B cell (primary cell): ENCODE data around the gene POLR3GL. TPM values are rescaled to one million over a fixed set of nuclear protein-coding genes. Genes with fewer than 3 reads are reported as not detected.

Experiments used
- ATAC-seq: fragments of 200-7000 bp; cut with Tn5 transposase; one replicate; pipeline ENCODE4 v1.10.0; 2021; ENCODE audit warnings: low read depth, mild to moderate bottlenecking, moderate number of reproducible peaks, moderate library complexity
- CTCF ChIA-PET: fragments of 350-600 bp; sonication (Branson Sonifier 250); formaldehyde crosslinking; loops from one replicate; lab custom pipeline; 2021; ENCODE audit warnings: antibody characterized with exemption, inconsistent platforms; lab: Charles Lee
- POLR2A ChIA-PET: fragments of 350-600 bp; sonication (Branson Sonifier 250); formaldehyde crosslinking; loops from one replicate; lab custom pipeline; 2021; ENCODE audit warnings: antibody characterized with exemption; lab: Charles Lee
- DNase-seq: peaks from one replicate; pipeline ENCODE4 v3.0.0; 2013
- H2AFZ ChIP-seq: 2 replicates; pipeline ENCODE4 v1.6.1; 2012; ENCODE audit warnings: mild to moderate bottlenecking, low read depth, low read length; ENCODE audit not compliant: insufficient read depth, poor library complexity, severe bottlenecking
- H3K27ac ChIP-seq, 2 donors: 1 replicate in 1 of 2; 2 replicates in 1 of 2; pipeline ENCODE4 v1.5.1; 2012 to 2013; ENCODE audit warnings: low read length in 2 of 2, mild to moderate bottlenecking in 2 of 2, moderate library complexity in 1 of 2
- H3K27me3 ChIP-seq, 4 experiments: fragments of 200-600 bp in 1 of 4; sonication (generic) in 1 of 4; replicated peaks in 1 of 4; 1 replicate in 2 of 4; 2 replicates in 2 of 4; pipeline versions ENCODE4 v1.6.1 to v1.7.0; 2013 to 2016; ENCODE audit warnings: low read length in 3 of 4, mild to moderate bottlenecking in 2 of 4, mixed read lengths in 1 of 4, moderate library complexity in 1 of 4; ENCODE audit not compliant: insufficient read depth in 4 of 4, control insufficient read depth in 3 of 4; ENCODE audit errors: control extremely low read depth in 1 of 4
- H3K36me3 ChIP-seq, 2 experiments: replicated peaks in 1 of 2; 1 replicate in 1 of 2; 2 replicates in 1 of 2; pipeline versions ENCODE4 v1.6.1 to v1.7.1; 2013; ENCODE audit warnings: low read length in 1 of 2; ENCODE audit not compliant: insufficient read depth in 2 of 2, control insufficient read depth in 1 of 2; ENCODE audit errors: control extremely low read depth in 1 of 2, extremely low read depth in 1 of 2
- H3K4me1 ChIP-seq, 2 donors: fragments of 200-600 bp in 1 of 2; sonication (generic) in 1 of 2; 1 replicate in 1 of 2; 2 replicates in 1 of 2; pipeline versions ENCODE4 v1.5.1 to v1.6.1; 2013 to 2017; ENCODE audit warnings: low read length in 2 of 2; ENCODE audit not compliant: control insufficient read depth in 2 of 2, insufficient read depth in 2 of 2
- H3K4me2 ChIP-seq: replicated peaks from 2 replicates; pipeline ENCODE3; 2012; ENCODE audit warnings: mild to moderate bottlenecking, low read depth, low read length; ENCODE audit not compliant: poor library complexity, severe bottlenecking
- H3K4me3 ChIP-seq, 5 experiments: fragments of 200-600 bp in 1 of 5; sonication (generic) in 1 of 5; 1 replicate in 3 of 5; 2 replicates in 2 of 5; pipeline versions ENCODE4 v1.5.1 to v1.7.0; 2011 to 2016; ENCODE audit warnings: low read length in 4 of 5, mild to moderate bottlenecking in 4 of 5, low read depth in 2 of 5, control low read depth in 1 of 5, moderate library complexity in 1 of 5; ENCODE audit not compliant: insufficient read depth in 1 of 5; ENCODE audit errors: control extremely low read depth in 1 of 5, extremely low read depth in 1 of 5
- H3K79me2 ChIP-seq: fragments of 200-600 bp; sonication (generic); one replicate; pipeline ENCODE4 v1.6.0; 2016; ENCODE audit warnings: low read length; ENCODE audit not compliant: control insufficient read depth, insufficient read depth
- H3K9ac ChIP-seq: fragments of 200-600 bp; sonication (generic); 2 replicates; pipeline ENCODE4 v1.6.1; 2017; ENCODE audit warnings: mild to moderate bottlenecking, low read length, moderate library complexity
- H3K9me3 ChIP-seq, 3 donors: one replicate each; pipeline versions ENCODE4 v1.6.1 to v1.7.1; 2013; ENCODE audit warnings: low read length in 2 of 3; ENCODE audit not compliant: control insufficient read depth in 2 of 3, insufficient read depth in 1 of 3; ENCODE audit errors: control extremely low read depth in 1 of 3
- H4K20me1 ChIP-seq: 2 replicates; pipeline ENCODE4 v1.6.0; 2012; ENCODE audit warnings: mild to moderate bottlenecking, low read length; ENCODE audit not compliant: insufficient read depth, control insufficient read depth, poor library complexity, severe bottlenecking
- H3K27ac Mint-ChIP-seq: one replicate; pipeline ENCODE4 v1.8.0; 2021; ENCODE audit warnings: mixed read lengths
- H3K27me3 Mint-ChIP-seq: one replicate; pipeline ENCODE4 v1.8.0; 2021; ENCODE audit warnings: mixed read lengths
- H3K4me1 Mint-ChIP-seq: one replicate; pipeline ENCODE4 v1.8.0; 2021; ENCODE audit warnings: mixed read lengths
- H3K4me3 Mint-ChIP-seq: one replicate; pipeline ENCODE4 v1.8.0; 2021; ENCODE audit warnings: mixed read lengths
- H3K9me3 Mint-ChIP-seq: one replicate; pipeline ENCODE4 v1.8.0; 2022; ENCODE audit warnings: mixed read lengths; ENCODE audit not compliant: insufficient read depth
- CTCF ChIP-seq: fragments of 200-600 bp; IDR thresholded peaks from one replicate; pipeline ENCODE4 v1.8.0; 2022; ENCODE audit warnings: antibody characterized with exemption, mild to moderate bottlenecking
- EZH2 ChIP-seq: IDR thresholded peaks from 2 replicates; pipeline ENCODE4 v1.6.1; 2012; ENCODE audit warnings: borderline replicate concordance, low read depth, mild to moderate bottlenecking, moderate library complexity, low read length; ENCODE audit not compliant: insufficient read depth, poor library complexity, severe bottlenecking
- WGBS: methylation state at CpG from one replicate; pipeline ENCODE4 v1.1.5; 2013; ENCODE audit warnings: missing lambda C conversion rate; ENCODE audit not compliant: insufficient coverage; 5-methylcytosine and 5-hydroxymethylcytosine counted together
- intact Hi-C: fragments of 100-400 bp; cut with micrococcal nuclease; formaldehyde crosslinking; loops from one replicate; pipeline ENCODE4 v1.10.0; 2022
- polyA plus RNA-seq: library from polyadenylated mRNA; depleted of rRNA; stranded (reverse); fragments of >200 nt; gene quantifications from 2 replicates; pipeline ENCODE4 v1.2.3, GENCODE V29; 2012
- total RNA-seq, 2 donors: library from RNA; stranded (reverse); fragments of 120-200 nt in 1 of 2; gene quantifications; 1 replicate in 1 of 2; 2 replicates in 1 of 2; pipeline versions ENCODE4 v1.2.3 to v1.2.4, GENCODE V29; 2013 to 2022

The POLR3GL gene
- total and polyA plus RNA-seq, 2 donors (not counting 1 experiment from before 2014, with no cell fraction given), result 17.6 to 33.3 TPM

DNA sequence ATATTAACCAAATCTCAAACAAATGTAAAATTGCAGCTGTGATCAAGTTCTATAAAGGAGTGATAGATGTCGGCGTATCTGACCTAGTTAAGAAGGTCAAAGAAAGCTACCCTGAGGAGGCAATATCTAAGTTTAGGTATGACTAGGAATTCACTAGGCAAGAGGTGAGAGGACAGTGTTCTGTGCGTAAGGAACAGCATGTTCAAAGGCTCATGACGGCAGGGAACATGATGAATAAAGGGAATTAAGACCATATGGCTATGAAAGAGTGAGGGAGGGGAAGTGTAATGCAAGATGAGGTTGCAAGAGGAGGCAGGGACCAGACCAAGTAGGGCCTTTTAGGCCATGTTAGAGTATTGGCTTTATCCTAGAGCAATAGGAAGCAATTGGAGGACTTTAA, 15.3 kb upstream of the POLR3GL start:
- Histone ChIP-seq H3K9ac (no peak overlapping the region), H3K27me3 (no peaks in the 10 kb centered on the region), H3K9me3 (no peaks in the 10 kb centered on the region), H3K4me2 (no peak overlapping the region), H2AFZ (no peak overlapping the region), H3K36me3 (peaks cover 1 to 19% of the 10 kb centered on the region in 2 experiments), H3K4me1 (no peaks in the 10 kb centered on the region), H3K79me2 (peaks cover 51% of the 10 kb centered on the region), H3K27ac (no peak overlapping the region), H4K20me1 (no peaks in the 10 kb centered on the region), H3K4me3 (no peak overlapping the region)
- Mint-ChIP-seq H3K4me3 (no peak overlapping the region), H3K9me3 (no peaks in the 10 kb centered on the region), H3K27ac (no peak overlapping the region), H3K27me3 (no peaks in the 10 kb centered on the region), H3K4me1 (peaks cover 12% of the 10 kb centered on the region)
- POLR2A ChIA-PET, result interaction anchor here (0.7 to 0.8 kb wide), 2 partner anchors 8 to 10 kb away, joined by 3 read pairs; partner anchors contain the start of gene LIX1L
- 93% methylated on average over 4 of the region's 4 CpGs for WGBS
- ATAC-seq, result no peak
- CTCF ChIA-PET, result interaction anchor here (0.8 to 2.1 kb wide), 3 partner anchors 18 to 104 kb away, joined by 3 to 5 read pairs (median 4); partner anchors contain the start of genes NUDT17 and RBM8A
- intact Hi-C loops, result no loop called here
- TF ChIP-seq CTCF, result no peak
- TF ChIP-seq EZH2, result no peak
- DNase-seq, result no peak

GRCh38 chr1:145951526-145951925, 13.0 kb upstream of the POLR3GL start:
- H4K20me1 ChIP-seq, result peaks cover 5% of the 10 kb centered on the region
- no peaks in the 10 kb centered on the region for H3K27me3 Mint-ChIP-seq
- H3K27ac ChIP-seq, result no peak overlapping the region
- no peak overlapping the region for H3K4me3 Mint-ChIP-seq
- H2AFZ ChIP-seq, result no peak overlapping the region
- no peaks in the 10 kb centered on the region for H3K9me3 ChIP-seq
- H3K4me2 ChIP-seq, result no peak overlapping the region
- ATAC-seq, result no peak
- no peaks in the 10 kb centered on the region for H3K27me3 ChIP-seq
- POLR2A ChIA-PET, result no interaction called here
- no peak overlapping the region for H3K9ac ChIP-seq
- no peak overlapping the region for H3K4me3 ChIP-seq
- H3K9me3 Mint-ChIP-seq, result no peaks in the 10 kb centered on the region
- DNase-seq, result no peak
- intact Hi-C loops, result no loop called here
- H3K4me1 Mint-ChIP-seq, result peaks cover 32% of the 10 kb centered on the region
- H3K79me2 ChIP-seq, result peaks cover 72% of the 10 kb centered on the region
- CTCF ChIA-PET, result interaction anchor here (1.4 kb wide), 1 partner anchor 26 kb away, joined by 3 read pairs; no protein-coding TSS in a partner anchor
- H3K36me3 ChIP-seq, result peaks cover 1 to 19% of the 10 kb centered on the region in 2 experiments
- no CpG with 5 or more reads among the region's 1 CpG for WGBS
- TF ChIP-seq CTCF, result no peak
- no peak for TF ChIP-seq EZH2
- no peak overlapping the region for H3K27ac Mint-ChIP-seq
- H3K4me1 ChIP-seq, result peaks cover 12 to 13% of the 10 kb centered on the region in 2 donors
